ENCODE results near the gene SPACDR. TPM values are rescaled to one million over a fixed set of nuclear protein-coding genes. Genes with fewer than 3 reads are reported as not detected.
A peak's percentile ranks its signal among the peaks of the same experiment; 100 is the strongest.

SPACDR gene
- polyA plus RNA-seq, 12 donors: 0.98 to 2.4 (median 1.4) TPM; not detected in 2

- no peak for DNase-seq
Observed at GRCh38 chr7:100486111-100486636, 22.1 kb upstream of the SPACDR start.

DNA sequence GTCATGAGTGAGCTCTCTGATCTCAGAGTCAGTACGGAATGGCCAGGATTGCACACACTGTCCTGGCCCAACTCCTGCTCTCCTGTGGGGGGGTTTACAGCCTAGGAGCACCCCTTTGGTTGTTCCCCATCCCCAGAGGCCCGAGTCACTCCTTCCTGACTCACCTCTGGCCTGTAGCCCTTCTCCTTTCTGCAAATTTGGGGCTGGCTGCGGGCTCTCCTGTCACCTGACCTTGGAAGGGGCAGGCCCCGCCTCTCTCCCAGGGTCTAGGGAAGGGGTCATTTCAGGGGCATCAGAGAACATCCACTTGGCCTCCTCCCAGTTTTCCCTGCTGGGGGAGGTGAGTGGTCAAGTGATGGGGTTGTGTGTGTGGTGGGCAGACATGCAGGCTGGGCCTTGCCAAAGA lies 21.4 kb upstream of the SPACDR start:
- DNase-seq: no peak

DNA sequence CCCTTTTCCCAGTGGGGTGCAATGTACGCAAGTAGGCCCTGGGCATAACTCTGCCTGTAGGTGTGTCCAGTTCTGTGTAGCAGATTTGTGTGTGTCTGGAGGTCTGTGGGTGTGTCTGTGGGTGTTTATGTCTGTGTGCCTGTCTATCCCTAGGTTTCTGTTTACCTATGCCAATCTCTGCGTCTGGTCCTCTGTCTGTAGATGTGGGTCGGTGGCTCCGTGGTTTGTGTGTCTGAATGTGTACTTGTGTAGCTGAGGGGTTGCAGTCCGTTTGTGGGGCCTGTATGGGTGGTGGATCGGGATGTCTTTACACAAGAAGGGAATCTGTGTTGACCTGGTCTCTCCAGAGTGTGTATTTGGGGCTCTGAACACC lies 20.6 kb upstream of the SPACDR start:
- DNase-seq: no peak

DNA sequence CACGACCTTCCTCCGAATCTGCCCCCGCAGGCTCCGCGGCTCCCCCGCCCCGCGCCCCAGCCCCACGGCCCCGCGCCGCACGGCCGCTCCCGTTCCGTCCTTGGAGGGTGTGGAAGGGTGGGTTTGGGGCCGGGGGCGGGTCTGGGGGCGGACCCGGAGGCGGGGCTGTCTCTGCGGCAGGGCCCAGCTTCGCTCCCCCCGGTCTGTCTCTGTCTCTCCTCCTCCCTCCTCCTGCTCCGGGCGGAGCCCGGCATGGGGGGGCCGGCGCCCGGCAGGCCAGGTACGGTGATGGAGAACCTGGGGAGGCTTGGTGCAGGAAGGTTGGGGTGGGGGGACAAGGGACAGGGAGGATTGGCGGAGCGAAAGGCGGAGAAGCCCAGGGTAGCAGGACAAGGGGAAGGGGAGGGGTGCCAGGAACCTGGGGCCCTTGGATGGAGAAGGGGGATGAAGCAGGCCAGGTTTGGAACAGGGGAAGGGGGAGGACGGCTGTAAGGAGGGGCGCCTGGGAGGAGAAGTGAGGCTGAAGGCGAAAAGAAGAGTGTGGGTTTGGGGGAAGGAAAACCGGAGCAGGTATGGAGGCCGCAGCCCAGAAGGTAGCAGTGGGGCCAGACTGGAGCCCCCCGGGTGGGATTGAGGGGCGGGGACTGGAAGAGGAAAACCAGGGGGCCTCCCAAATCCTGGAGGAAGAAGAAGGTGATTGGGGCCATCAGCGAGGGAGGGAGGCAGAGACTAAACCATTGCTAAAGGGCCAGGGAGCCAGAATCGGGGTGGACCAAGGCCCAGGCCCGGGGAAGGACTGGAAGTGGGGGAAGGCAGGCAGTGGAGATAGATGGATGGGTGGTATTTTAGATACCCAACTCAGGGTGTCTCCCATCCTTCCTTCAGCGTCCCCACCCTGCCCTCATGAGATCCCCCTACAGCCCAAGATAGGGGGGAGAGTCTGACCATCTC lies 19.9 kb upstream of the SPACDR start, which contains the start of gene NYAP1:
TSS of gene NYAP1 (plus strand) at position 206 of the 951 bp plus-strand sequence. CDS start 1,385 bp downstream, outside the sequence.
- peak; percentile 77 for DNase-seq

GRCh38 chr7:100483090-100483721 lies 19.1 kb upstream of the SPACDR start:
- DNase-seq: peak; percentile 68

- DNase-seq: no peak
Observed at GRCh38 chr7:100482728-100483089, 18.6 kb upstream of the SPACDR start.

DNA sequence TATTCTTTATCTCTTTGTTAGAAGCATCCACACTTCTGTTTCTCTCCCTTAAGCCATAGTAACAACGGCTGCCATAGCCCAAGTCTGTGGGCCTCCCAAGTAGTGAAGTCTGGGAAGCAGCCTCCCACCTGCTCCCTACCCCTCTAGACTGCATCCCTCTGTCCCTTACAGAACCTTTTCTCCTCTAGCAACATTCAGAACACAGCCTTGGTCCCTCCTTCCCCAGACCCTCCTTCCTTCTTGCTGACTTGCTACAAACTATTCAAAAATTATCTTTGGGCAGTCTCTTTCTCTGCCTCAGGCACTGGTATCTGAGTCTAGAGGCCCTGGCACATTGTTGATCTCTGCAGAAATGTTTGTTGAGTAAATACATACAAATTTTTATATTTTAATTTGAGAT lies 17.4 kb upstream of the SPACDR start:
- DNase-seq: no peak

GRCh38 chr7:100478958-100479660 lies 15.0 kb upstream of the SPACDR start, which contains the start of gene TSC22D4:
TSS of gene TSC22D4 (minus strand) at chr7:100479214. CDS start at chr7:100478038, 1,176 bp downstream.
- DNase-seq: peak; percentile 96

DNA sequence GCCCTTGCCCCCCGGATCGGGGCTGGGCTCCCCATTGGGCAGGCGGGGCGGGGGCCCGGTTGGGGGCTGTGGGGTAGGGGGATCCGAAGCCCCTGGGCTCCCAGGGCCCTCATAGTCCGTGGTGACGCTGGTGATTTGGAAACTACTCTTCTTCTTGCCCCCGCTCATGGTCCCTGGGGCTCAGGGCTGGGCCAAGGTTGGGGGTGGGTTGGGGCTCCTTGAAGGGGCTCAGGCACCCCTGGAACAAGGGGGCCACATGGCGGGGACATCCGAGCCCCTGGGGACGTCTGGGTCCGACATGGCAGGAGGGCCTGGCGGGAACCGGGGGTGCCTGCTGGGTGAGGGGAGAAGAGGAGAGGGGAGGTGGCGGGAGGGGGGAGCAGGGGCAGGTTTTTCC lies 13.8 kb upstream of the SPACDR start:
- DNase-seq: no peak

- DNase-seq: no peak
Observed at GRCh38 chr7:100476903-100477870, 13.1 kb upstream of the SPACDR start.

DNA sequence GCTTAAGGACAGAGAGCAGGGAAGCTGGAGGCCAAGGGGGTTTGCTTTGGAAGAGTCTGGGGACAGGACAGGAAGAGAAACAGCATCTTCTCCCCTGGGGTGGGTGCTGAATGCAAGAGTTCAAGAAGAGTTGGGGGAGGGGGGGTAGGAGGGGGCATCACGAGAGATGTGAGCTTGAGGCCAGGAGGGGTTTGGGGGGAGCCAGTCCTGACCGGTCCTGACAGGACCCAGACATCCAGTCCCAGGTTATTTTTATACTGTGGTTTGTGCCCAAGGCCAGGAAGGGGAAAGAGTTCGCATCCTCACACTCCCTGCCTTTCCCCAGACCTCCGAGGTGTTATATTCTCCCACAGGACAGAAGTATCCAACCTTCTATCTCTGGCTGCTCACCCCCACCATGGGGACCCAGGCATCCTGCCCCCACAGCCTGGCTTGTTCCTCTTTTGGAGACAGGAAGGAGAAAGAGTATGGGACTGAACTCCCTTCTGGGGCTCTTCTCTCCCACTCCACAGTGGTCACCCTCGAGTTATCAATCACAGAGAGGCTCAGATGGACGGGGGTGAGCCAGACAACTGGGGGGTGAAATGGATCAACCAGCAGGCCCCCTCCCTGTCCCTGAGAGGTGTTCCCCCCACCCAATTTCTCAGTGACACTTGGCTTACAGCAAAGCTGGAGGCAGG lies 12.2 kb upstream of the SPACDR start:
- DNase-seq: no peak

DNA sequence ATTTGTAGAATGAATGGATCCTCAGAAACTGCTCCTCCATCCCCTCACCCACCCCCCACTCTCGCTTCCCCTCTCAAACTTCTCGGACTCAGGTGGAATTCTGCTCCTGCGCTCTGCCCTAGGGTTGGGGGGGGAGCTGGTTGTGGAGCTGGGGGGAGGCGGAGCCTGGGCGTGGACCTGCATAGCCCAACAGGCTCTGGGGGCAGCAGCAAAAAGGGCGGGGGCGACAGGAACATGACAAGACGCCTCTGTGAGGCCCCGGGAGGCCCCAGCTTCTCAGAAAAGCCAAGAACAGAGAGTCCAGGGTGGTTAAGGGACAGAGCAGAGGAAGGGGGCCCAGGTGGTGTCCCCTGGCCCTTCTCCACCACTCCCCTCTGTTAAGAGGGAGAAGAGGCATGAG lies 11.5 kb upstream of the SPACDR start:
- no peak for DNase-seq

GRCh38 chr7:100472854-100473499 lies 8.9 kb upstream of the SPACDR start:
- no peak for DNase-seq

DNA sequence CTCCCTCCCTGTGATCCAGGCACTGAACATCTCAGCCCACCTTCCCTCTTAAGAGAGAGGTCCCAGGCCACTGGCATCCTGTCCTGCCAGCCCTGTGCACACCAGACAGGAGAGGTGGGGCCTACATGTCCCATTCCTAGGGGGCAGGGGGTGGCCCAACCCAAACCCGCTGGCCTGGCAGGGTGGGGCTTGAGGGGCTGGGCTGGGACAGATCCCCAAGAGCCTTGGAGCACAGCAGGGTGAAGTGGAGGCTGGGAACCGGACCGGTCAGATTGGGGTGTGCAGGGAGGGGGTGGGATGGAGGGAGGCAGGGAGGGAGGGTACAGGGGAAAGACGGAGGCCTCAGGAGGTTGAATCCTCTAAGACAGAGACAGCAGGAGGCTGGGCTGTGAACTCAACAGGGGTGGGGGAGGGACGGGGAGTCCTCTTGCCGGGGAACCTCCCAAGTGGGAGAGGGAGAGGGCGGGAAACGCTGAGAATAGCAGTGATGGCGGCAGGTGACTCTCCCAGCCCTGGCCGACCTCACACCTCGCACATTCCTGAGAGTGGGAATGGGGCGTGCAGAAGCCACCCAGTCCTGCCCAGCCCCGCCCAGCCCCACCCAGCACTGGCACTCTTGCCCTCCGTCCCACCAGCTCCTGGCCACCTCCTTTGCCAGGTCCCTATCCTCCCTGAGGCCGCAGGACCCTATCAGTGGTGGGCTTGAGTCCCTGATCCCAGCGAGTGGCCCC lies 8.2 kb upstream of the SPACDR start:
- no peak for DNase-seq

- DNase-seq: no peak
Observed at GRCh38 chr7:100471021-100471420, 7.0 kb upstream of the SPACDR start.

- peak; percentile 88 for DNase-seq
Observed at GRCh38 chr7:100469227-100470044, 5.4 kb upstream of the SPACDR start.

GRCh38 chr7:100467638-100468373 lies 3.7 kb upstream of the SPACDR start:
- no peak for DNase-seq

Data from muscle of arm (tissue), 12 donors.